CD1c-positive myeloid dendritic cell (primary cell): ENCODE data around the gene GPR183.

Experiments used
- DNase-seq: peaks from one replicate; pipeline ENCODE4 v3.0.0-alpha.2; 2016; ENCODE audit errors: extremely low spot score

Gene GPR183

GRCh38 chr13:99307247-99307646 is at the start of gene GPR183:
Gene GPR183, minus strand, starts transcription at chr13:99307399. Its CDS starts 11,254 bp downstream, at chr13:99296145.
- peak; percentile 92 for DNase-seq

DNA sequence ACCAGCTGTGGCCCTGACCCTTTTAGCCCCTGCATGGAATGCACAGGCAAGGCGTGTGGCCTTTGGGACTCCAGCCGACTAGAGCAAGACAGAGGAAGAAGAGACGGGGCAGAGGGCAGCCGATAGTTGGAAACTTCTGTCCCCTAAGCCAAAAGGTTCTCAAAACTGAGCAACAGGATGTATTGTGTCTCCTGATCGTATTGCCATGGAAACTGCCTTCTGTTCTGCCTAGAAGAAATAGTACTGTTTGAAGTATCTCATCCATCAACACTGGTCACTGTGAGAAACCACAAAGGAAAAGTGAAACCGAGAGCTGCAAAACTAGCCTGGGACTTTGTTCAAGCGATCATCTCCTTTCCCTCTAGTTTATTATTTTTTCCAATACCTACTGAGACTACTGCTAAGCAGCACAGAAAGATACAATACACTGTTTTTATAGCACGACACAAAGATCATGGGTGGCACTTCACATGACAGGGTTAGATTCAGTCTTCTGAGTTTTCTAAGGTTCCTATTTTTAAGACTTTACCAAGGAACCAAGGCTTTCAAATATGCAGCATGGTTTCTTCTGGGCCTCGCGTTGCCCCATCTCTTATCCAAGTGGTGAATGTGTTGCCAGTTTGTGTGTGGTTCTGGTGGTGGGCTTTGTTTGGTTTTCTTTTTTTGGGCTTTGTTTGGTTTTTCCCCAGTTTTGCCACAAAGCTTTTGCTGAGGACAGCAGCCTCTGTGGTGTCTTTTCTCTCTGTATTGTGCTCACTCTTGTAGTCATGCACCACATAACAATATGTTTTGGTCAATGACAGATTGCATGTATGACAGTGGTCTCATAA is 49.3 kb upstream of the GPR183 start:
- DNase-seq, result peak; percentile 76

DNA sequence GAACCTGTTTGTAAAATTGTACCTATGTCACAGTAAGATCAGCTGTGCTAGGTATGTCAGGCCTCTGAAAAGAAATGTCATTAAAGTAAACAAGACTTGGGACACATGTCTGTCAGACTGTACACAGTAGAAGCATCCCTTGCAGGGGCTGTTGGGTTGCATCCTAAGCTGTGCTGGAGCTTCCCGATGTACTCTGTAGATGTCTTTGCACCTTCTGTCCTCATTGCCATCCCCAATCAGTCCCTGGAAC is 48.7 kb upstream of the GPR183 start:
- no peak for DNase-seq

DNA sequence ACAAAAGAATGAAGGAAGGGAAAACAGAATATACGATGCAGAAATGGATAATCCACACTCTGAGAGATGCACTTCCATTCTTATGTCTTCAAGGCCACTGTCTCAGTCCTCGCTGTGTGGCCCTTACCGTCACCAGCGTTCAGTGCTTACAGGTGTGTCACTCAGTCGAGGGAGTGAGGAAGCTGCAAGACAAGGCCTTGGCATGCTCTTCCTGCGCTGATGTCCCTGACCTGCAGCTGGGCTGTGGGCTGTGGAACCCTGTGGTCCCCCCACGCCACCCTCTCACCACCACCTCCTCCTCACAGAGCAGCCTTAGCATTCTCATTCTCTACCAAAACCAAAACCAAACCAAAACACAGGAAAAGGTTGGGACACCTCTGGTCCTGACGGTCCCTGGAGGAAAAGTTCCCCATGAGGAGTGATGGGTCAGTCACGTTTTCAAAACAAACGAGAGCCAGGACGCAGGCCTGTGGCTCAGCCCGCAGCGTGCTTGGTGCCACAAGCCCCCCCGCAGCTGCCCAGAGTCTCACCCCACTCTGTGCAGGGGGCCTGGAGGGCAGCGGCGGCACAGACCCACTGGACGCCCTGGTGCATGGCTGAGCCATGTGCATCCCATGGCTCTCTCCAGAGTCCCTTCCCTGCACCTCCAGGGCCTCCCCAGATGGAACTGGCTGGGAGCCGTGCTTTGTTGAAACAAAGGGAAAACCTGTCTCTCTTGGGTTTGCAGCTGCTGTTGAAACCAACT is 48.2 kb upstream of the GPR183 start:
- no peak for DNase-seq

DNA sequence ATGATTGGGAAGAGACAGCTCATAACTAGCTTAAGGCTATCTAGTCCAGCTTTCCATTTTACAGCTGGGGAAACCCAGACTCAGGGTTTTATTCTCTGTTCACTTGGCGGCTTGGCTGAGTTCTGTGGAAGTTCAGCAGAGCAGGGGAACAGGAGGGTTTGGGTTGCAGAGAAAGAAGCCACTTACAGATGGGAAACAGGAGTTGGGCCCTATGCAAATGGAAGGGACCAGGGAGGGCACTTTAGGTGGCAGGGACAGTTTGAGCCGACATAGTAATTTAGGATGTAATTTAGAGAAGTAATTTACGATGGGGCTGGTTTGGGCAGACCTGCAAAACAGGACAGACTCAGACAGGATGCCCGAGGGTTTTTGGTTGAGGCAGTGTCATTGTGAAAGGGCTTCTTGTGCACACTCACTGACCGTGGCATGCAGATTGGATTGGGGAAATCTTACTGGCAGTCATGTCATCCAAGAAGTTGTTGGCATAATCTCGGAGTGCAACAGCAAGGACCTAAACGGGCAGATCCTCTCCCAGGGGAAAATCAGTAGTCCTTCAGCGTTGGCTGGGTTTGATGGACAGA is 47.3 kb upstream of the GPR183 start:
- no peak for DNase-seq

- no peak for DNase-seq
Observed at GRCh38 chr13:99353836-99354235, 46.6 kb upstream of the GPR183 start.

- DNase-seq, result no peak
Observed at GRCh38 chr13:99353246-99353600, 46.0 kb upstream of the GPR183 start.

DNA sequence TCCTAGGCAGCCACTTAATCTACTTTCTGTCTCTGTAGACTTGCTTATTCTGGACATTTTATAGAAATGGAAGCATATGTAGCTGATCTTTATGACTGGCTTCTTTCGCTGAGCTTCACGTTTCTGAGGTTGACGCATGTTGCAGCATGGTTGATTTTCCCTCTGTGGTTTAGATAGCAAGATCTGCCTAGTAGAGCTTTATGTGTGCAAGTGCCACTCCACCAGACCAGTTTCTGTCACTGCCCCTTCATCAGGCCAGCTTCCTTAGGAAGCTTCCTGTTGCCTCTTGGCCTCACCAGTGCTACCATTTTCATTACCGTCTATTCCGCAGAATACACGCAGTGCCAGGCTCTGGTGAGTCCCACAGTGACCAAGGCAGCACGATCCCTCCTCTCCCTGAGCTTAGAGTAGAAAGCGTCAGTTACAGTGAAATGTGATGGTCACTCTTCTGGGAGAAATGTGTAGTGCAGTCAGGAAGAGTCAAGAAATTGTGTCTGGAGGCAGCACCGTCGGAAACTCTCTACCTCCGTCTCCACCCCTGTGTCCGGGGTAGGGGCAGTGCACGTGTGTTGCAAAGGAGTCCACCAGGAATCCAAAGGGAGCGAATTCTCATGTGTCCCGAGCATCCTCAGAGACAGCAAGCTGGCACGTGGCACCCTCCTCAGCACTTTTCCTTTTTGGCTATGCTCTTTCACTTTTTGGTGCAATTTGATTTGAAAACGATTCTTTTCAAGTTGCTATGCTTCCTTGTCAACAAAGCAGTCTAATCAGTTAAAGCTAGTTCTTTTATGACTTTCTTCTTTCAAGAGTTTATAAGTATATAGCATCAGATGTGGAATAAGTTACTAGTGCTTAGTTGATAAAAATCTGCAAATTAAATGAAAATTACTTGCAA is 45.4 kb upstream of the GPR183 start:
- no peak for DNase-seq

DNA sequence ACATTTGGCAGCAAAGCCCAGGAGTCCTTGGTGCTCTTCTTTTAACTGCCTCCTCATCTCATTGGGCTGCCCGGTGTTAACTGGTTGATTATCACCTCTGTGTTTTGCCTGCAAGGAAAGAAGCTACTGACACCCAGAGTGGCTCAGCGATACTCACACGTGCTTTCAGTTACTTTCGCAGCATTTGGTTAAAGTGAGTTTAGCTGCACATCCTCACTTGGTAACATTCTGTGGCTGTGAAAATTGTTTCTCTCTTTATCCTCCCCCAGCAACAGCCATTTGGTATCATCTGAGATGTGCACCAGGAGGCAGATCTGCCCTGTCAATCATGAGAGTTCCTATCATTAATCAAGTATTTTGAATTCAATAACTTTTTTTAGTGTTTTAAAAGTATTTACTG is 44.6 kb upstream of the GPR183 start:
- no peak for DNase-seq

- DNase-seq, result no peak
Observed at GRCh38 chr13:99350191-99350590, 43.0 kb upstream of the GPR183 start.

DNA sequence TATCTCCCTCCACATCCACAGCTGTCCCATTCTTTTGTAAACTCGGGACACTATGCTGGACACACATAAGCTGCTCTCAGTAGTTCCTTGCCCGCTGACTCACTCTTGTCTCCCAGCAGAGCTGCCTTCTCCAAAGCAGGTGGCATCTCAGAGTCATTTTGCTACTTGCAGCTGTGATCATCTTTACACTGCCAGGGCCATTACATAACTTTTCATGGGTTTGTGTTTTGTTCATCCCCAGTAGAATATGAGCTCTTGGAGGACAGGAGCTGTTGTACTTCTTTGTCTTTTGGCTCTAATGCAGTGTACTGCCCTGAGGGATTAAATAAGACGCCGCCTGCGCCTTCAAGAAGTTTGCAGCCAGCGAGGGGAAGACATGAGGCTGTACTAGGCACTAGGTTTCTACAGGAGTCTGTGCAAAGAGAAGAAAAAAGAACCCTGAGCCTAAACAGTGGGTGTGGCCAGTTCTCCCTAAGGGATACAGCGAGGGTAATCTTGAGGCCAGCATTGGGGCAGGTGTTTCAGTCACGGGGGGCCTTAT is 40.8 kb upstream of the GPR183 start:
- no peak for DNase-seq

GRCh38 chr13:99347335-99347878 is 40.2 kb upstream of the GPR183 start:
- no peak for DNase-seq

- DNase-seq, result no peak
Observed at GRCh38 chr13:99346335-99347042, 39.3 kb upstream of the GPR183 start.

DNA sequence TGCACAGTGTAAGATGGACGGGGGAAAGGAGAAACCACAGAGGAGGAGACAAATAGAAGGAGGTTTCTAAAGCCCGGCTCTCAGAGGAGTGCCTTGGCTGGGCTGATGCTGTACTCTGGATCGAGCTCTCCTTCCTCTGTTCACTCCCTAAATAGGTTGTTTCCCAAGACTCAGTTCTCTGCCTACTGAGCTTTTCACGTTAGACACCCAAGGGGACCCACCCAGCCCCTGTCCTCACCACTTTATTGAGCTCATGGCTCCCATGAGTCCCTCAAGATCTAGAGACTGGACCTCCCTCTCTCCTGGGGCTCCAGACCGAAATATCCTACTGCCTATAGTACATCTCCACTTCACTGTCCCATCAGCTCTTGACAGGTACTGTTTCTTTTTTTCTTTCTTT is 38.1 kb upstream of the GPR183 start:
- DNase-seq, result no peak

DNA sequence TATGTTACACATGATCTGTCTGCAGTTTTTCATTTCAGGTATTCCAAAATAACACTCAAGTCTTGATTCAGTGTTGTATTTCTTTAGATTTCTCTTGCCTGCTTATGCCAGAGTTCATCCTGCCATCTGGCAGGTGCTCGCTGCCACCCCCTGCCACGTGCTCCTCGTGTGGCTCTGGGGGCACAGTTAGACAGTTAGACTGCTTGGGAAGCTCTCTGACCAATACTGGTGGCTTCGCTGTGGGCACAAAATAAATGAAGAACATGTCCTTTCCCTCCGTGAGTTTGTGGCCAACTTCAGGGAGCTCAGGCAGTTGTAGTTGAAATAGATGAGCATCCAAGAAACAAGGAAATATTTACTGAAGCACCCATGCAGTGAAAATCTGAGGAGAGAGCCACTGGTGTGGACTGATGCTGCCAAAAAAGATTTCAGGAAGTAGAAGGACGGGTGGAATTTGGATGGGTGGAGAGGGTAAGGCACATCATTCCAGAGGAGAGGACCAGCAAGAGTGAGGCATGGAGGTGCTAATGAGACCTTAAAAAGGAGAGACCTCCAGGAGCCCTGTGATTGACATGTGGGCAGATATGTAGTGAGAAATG is 37.5 kb upstream of the GPR183 start:
- no peak for DNase-seq

GRCh38 chr13:99342723-99343315 is 35.6 kb upstream of the GPR183 start:
- DNase-seq, result no peak

DNA sequence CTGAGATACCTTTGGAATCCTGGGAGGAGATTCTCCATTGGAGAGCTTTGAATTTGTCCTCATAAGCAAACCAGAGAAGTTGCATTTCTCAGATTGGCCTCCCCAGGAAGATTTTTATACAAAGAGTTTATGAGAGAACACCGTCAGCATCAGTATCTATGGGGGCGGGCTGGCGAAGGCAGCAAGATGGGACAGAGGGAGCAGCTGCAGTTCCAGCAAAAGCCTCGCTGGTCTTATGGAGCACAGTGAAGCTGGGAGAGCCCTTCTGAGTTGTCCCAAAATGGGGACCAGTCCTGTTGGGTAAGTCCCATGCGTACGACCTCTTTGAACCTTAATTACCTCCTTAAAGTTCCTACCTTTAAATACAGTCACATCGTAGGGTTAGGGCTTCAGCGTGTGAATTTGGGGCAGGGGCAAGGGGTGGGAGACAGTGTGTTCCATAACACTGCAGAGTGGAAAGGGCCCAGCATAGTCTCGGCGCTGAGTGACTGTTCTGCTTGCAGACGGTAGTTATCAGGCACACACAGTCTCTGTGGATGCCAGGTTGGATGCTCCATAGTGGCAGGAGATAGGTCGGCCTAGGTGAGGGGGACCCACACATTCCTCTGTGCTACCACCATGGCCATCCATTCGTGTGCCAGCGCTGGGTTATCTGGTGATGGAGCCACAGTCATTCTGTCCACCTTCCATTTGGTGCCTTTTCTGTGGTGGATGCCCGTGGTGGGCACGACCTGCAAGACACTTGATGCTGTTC is 34.9 kb upstream of the GPR183 start:
- no peak for DNase-seq

DNA sequence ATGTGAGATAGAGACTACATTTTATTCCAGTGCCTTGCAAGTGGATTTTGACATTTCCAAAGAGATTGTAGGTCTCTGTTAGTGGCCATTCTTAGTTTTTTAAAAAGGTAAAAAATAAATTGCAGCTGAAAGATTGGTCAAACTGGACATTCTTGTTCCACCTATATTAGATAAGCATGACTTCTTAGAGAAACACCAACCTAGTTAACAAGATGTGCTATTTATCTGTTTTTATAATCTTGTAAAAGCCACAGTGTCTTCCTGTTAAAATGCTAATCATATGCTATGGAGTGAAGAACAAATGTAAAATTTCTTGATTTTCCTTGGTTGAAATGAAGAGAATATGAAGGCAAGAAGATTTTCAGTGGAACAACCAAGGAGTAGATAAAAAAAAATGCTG is 33.4 kb upstream of the GPR183 start:
- no peak for DNase-seq

GRCh38 chr13:99339736-99340397 is 32.7 kb upstream of the GPR183 start:
- DNase-seq, result peak; percentile 38
